Endometrial microvascular endothelial cells (primary cell): ENCODE measurements around the gene UNKL. TPM values are rescaled to one million over a fixed set of nuclear protein-coding genes. Genes with fewer than 3 reads are reported as not detected.

Experiments used
- in situ Hi-C: cut with HindIII; loops from 2 replicates; pipeline ENCODE4 v1.10.0; 2017; ENCODE audit warnings: low sequenced_read_pairs, low pct_unique_long_range_greater_than_20kb; ENCODE audit errors: inconsistent ontology term
- total RNA-seq: library from RNA; depleted of rRNA; stranded (reverse); fragments of >200 nt; gene quantifications from one replicate; pipeline ENCODE4 v1.2.3, GENCODE V29; 2015; ENCODE audit errors: inconsistent ontology term

The UNKL gene
- total RNA-seq, 1 donor from 2014 or later: 9.8 TPM

- in situ Hi-C loops: no loop called here
Measured at GRCh38 chr16:1348441-1348840, 66.1 kb downstream of the UNKL start.

GRCh38 chr16:1347962-1348361 lies 66.5 kb downstream of the UNKL start:
- in situ Hi-C loops: no loop called here

- in situ Hi-C loops: no loop called here
Measured at GRCh38 chr16:1347286-1347855, 67.1 kb downstream of the UNKL start.

GRCh38 chr16:1346422-1347285 lies 67.8 kb downstream of the UNKL start:
- in situ Hi-C loops: no loop called here

- in situ Hi-C loops: no loop called here
Measured at GRCh38 chr16:1345651-1346421, 68.7 kb downstream of the UNKL start.

GRCh38 chr16:1345087-1345486 lies 69.4 kb downstream of the UNKL start:
- in situ Hi-C loops: no loop called here

GRCh38 chr16:1344499-1344898 lies 70.0 kb downstream of the UNKL start:
- in situ Hi-C loops: no loop called here

GRCh38 chr16:1343428-1344242 lies 70.9 kb downstream of the UNKL start:
- in situ Hi-C loops: no loop called here

- in situ Hi-C loops: no loop called here
Measured at GRCh38 chr16:1342526-1343427, 71.7 kb downstream of the UNKL start.

- in situ Hi-C loops: no loop called here
Measured at GRCh38 chr16:1341495-1342420, 72.7 kb downstream of the UNKL start.

GRCh38 chr16:1340730-1341494 lies 73.6 kb downstream of the UNKL start:
- in situ Hi-C loops: no loop called here

- in situ Hi-C loops: no loop called here
Measured at GRCh38 chr16:1338855-1339675, 75.4 kb downstream of the UNKL start.

- in situ Hi-C loops: no loop called here
Measured at GRCh38 chr16:1338119-1338730, 76.3 kb downstream of the UNKL start.

- in situ Hi-C loops: no loop called here
Measured at GRCh38 chr16:1337486-1337885, 77.0 kb downstream of the UNKL start.

GRCh38 chr16:1336619-1337018 lies 77.9 kb downstream of the UNKL start:
- in situ Hi-C loops: no loop called here
